ENCODE data around the gene ZSCAN26. TPM values are rescaled to one million over a fixed set of nuclear protein-coding genes. Genes with fewer than 3 reads are reported as not detected.
"Not testable (repeated sequence)": the region's sequence is repeated elsewhere in the genome, so short reads cannot be mapped to it uniquely, and the experiment has no call there.

The ZSCAN26 gene
- total RNA-seq, 6 experiments from 2014 or later: 8.5 to 10.9 (median 9.3) TPM

DNA sequence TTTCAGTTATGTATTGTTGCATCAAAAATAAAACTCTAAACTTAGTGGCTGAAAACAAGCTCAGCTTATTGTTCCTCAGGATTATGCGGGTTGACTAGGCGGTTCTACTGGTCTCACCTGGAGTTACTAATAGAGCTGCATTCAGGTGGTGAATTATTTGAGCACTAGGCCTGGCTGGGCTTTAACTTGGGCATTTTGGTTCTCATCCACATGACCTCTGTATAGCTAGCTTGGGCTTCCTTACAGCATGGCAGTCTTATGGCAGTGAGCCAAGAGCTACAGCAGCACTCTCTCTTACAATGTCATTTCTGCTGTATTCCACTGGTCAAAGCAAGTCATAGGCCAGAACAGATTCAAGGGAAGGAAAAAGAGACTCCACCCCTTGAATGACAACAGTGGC is 16.0 kb downstream of the ZSCAN26 start:
- TF ChIP-seq, protein P1, sequence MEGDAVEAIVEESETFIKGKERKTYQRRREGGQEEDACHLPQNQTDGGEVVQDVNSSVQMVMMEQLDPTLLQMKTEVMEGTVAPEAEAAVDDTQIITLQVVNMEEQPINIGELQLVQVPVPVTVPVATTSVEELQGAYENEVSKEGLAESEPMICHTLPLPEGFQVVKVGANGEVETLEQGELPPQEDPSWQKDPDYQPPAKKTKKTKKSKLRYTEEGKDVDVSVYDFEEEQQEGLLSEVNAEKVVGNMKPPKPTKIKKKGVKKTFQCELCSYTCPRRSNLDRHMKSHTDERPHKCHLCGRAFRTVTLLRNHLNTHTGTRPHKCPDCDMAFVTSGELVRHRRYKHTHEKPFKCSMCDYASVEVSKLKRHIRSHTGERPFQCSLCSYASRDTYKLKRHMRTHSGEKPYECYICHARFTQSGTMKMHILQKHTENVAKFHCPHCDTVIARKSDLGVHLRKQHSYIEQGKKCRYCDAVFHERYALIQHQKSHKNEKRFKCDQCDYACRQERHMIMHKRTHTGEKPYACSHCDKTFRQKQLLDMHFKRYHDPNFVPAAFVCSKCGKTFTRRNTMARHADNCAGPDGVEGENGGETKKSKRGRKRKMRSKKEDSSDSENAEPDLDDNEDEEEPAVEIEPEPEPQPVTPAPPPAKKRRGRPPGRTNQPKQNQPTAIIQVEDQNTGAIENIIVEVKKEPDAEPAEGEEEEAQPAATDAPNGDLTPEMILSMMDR (IDR thresholded peaks at IDR 0.05): no peak
- no peak overlapping the region for H3K27ac Mint-ChIP-seq
- peak overlapping the region; percentile 95 for H3K4me3 Mint-ChIP-seq
- peaks cover 3% of the 10 kb centered on the region; the same call in 1 of the 2 replicates for H3K27me3 Mint-ChIP-seq (ENCODE audit: insufficient read depth)
- DNase-seq: no peak
- H3K9me3 Mint-ChIP-seq: peaks cover 5% of the 10 kb centered on the region; the same call in 1 of the 2 replicates
- peaks cover 13% of the 10 kb centered on the region for H3K4me1 Mint-ChIP-seq (ENCODE audit: low read depth)
- H3K36me3 Mint-ChIP-seq (ENCODE audit: low read depth): peaks cover 29% of the 10 kb centered on the region

DNA sequence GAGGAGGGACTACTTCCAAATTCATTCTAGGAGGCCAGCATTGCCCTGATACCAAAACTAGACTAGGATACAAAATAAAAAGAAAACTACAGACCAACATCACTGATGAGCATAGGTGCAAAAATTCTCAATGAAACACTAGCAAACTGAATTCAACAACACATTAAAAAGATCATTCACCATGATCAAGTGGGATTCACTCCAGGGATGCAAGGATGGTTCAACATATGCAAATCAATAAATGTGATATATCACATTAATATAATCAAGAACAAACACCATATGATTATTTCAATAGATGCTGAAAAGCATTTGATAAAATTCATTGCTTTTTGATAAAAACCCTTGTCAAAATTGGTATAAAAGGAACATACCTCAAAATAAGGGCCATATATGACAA is 24.6 kb downstream of the ZSCAN26 start:
- no peak overlapping the region for H3K4me3 Mint-ChIP-seq
- H3K27ac Mint-ChIP-seq: no peak overlapping the region
- peaks cover 27% of the 10 kb centered on the region for H3K36me3 Mint-ChIP-seq (ENCODE audit: low read depth)
- DNase-seq: no peak
- TF ChIP-seq, protein P1 (IDR thresholded peaks at IDR 0.05): no peak
- H3K27me3 Mint-ChIP-seq (ENCODE audit: insufficient read depth): no peaks in the 10 kb centered on the region; the same call in 1 of the 2 replicates
- no peaks in the 10 kb centered on the region for H3K4me1 Mint-ChIP-seq (ENCODE audit: low read depth)
- no peaks in the 10 kb centered on the region for H3K9me3 Mint-ChIP-seq

DNA sequence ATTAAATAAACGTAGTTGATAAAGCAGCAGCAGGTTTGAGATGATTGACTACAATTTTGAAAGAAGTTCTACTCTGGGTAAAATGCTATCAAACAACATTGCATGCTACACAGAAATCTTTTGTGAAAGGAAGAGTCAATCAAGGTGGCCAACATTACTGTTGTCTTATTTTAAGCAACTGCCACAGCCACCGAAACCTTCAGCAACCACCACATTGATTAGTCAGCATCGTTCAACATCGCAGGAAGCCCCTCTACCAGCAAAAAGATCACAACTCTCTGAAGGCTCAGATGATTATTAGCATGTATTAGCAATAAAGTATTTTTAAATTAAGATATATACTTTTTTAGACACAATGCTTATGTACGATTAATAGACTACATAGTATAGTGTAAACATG is 28.4 kb downstream of the ZSCAN26 start:
- no peak overlapping the region for H3K27ac Mint-ChIP-seq
- TF ChIP-seq, protein P1 (IDR thresholded peaks at IDR 0.05): no peak
- no peak overlapping the region for H3K4me3 Mint-ChIP-seq
- no peaks in the 10 kb centered on the region for H3K4me1 Mint-ChIP-seq (ENCODE audit: low read depth)
- peaks cover 2% of the 10 kb centered on the region; the same call in 1 of the 2 replicates for H3K27me3 Mint-ChIP-seq (ENCODE audit: insufficient read depth)
- H3K36me3 Mint-ChIP-seq (ENCODE audit: low read depth): peaks cover 15% of the 10 kb centered on the region; the same call in 1 of the 2 replicates
- H3K9me3 Mint-ChIP-seq: no peaks in the 10 kb centered on the region
- no peak for DNase-seq

DNA sequence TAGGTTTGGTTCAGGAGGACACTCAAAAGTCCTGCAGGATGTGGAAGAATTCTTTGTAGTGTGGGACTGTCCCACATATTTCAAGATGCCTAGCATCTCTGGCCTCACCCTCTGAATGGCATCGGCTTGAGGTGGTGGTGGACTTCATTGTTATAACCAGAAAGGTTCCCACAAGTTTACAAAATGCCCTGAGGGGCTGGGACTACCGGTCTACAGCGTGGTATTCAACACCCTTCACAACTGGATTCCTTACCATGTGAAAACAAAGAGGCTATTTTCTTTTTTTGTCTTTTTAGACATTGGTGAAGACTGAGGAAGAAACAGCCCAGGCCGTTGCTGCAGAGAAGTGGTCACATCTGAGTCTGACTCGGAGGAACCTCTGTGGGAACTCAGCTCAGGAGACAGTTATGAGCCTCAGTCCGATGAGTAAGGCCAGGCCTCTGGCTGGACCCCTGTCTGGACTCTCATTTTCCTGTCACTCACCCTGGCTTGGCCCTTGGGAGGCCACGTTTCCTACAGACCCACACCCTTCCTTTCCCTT is 29.6 kb downstream of the ZSCAN26 start:
- Mint-ChIP-seq H3K36me3 (ENCODE audit: low read depth) (peaks cover 16% of the 10 kb centered on the region), H3K27ac (no peak overlapping the region), H3K4me3 (no peak overlapping the region), H3K4me1 (ENCODE audit: low read depth) (no peaks in the 10 kb centered on the region), H3K9me3 (no peaks in the 10 kb centered on the region), H3K27me3 (ENCODE audit: insufficient read depth) (peaks cover 2% of the 10 kb centered on the region; the same call in 1 of the 2 replicates)
- no peak for DNase-seq
- TF ChIP-seq, protein P1 (IDR thresholded peaks at IDR 0.05): no peak

DNA sequence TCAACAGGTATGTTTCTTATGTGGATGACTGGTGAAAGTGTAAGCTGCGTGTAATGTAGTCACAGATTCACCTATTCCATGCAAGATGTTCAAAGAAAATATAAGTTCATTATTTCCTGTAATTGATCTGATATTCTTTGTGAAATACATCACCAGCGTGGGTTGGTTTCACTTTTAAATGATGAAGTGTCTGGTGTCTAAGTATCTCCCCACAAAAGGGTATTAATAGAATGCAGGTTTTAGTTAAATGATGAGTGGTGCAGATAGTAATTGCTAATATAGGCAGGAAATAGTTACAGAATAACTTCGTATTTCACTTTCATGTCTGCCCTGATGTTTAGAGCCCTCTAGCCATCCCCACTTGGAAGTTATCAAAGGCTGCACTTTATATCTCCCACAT is 36.6 kb downstream of the ZSCAN26 start:
- H3K4me1 Mint-ChIP-seq (ENCODE audit: low read depth): no peaks in the 10 kb centered on the region

DNA sequence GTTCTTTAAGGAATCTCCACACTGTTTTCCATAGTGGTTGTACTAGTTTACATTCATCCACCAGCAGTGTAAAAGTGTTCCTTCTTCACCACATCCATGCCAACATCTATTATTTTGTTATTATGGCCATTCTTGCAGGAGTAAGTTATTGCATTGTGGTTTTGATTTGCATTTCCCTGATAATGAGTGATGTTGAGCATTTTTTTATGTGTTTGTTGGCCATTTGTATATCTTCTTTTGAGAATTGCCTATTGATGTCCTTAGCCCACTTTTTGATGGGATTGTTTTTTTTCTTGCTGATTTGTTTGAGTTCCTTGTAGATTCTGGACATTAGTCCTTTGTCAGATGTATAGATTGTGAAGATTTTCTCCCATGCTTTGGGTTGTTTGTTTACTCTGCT is 39.4 kb downstream of the ZSCAN26 start:
- not testable (repeated sequence) for H3K9me3 Mint-ChIP-seq; H3K27me3 Mint-ChIP-seq (ENCODE audit: insufficient read depth); H3K36me3 Mint-ChIP-seq (ENCODE audit: low read depth); H3K4me1 Mint-ChIP-seq (ENCODE audit: low read depth); H3K27ac Mint-ChIP-seq; H3K4me3 Mint-ChIP-seq; DNase-seq

More for the DNA sequence above, 36.6 kb downstream of the ZSCAN26 start:
- Mint-ChIP-seq H3K27ac (no peak overlapping the region), H3K9me3 (no peaks in the 10 kb centered on the region), H3K27me3 (ENCODE audit: insufficient read depth) (no peaks in the 10 kb centered on the region), H3K36me3 (ENCODE audit: low read depth) (peaks cover 10% of the 10 kb centered on the region), H3K4me3 (no peak overlapping the region)
- TF ChIP-seq, protein P1 (IDR thresholded peaks at IDR 0.05): no peak
- DNase-seq: no peak
